ENCODE measurements around the gene SHFL.

SHFL gene

GRCh38 chr19:10112037-10112761 is 26.1 kb downstream of the SHFL start:
- no peak for ATAC-seq
- no peak for TF ChIP-seq ZNF70 (CRISPR knock-in tag; IDR thresholded peaks at IDR 0.05)
- peak; percentile 69; the same call in 1 of the 2 replicates for TF ChIP-seq ZFP3 (CRISPR knock-in tag; IDR thresholded peaks at IDR 0.05)

GRCh38 chr19:10112895-10113591 is 26.9 kb downstream of the SHFL start:
- TF ChIP-seq GLIS3 (CRISPR knock-in tag; IDR thresholded peaks at IDR 0.05) (peak; percentile 79), RARB (CRISPR knock-in tag; IDR thresholded peaks at IDR 0.05) (no peak), TSHZ2 (CRISPR knock-in tag; IDR thresholded peaks at IDR 0.05) (no peak), CSRNP3 (CRISPR knock-in tag; IDR thresholded peaks at IDR 0.05) (peak; percentile 58; the same call in 1 of the 2 replicates), TCF4 (CRISPR knock-in tag; IDR thresholded peaks at IDR 0.05; ENCODE audit: borderline replicate concordance) (no peak)
- TF ChIP-seq, protein P1, sequence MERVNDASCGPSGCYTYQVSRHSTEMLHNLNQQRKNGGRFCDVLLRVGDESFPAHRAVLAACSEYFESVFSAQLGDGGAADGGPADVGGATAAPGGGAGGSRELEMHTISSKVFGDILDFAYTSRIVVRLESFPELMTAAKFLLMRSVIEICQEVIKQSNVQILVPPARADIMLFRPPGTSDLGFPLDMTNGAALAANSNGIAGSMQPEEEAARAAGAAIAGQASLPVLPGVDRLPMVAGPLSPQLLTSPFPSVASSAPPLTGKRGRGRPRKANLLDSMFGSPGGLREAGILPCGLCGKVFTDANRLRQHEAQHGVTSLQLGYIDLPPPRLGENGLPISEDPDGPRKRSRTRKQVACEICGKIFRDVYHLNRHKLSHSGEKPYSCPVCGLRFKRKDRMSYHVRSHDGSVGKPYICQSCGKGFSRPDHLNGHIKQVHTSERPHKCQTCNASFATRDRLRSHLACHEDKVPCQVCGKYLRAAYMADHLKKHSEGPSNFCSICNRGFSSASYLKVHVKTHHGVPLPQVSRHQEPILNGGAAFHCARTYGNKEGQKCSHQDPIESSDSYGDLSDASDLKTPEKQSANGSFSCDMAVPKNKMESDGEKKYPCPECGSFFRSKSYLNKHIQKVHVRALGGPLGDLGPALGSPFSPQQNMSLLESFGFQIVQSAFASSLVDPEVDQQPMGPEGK (CRISPR knock-in tag; IDR thresholded peaks at IDR 0.05; ENCODE audit: borderline replicate concordance): peak; percentile 8; the same call in 1 of the 2 replicates
- ATAC-seq: peak; percentile 14

DNA sequence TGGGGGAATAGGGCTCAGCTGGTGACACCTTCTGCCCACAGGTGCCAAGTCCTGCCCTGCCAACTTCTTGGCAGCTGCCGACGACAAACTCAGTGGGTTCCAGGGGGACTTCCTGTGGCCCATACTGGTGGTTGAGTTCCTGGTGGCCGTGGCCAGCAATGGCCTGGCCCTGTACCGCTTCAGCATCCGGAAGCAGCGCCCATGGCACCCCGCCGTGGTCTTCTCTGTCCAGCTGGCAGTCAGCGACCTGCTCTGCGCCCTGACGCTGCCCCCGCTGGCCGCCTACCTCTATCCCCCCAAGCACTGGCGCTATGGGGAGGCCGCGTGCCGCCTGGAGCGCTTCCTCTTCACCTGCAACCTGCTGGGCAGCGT is 27.5 kb downstream of the SHFL start:
- TF ChIP-seq ZNF70 (CRISPR knock-in tag; IDR thresholded peaks at IDR 0.05) (no peak), ARNTL (CRISPR knock-in tag; IDR thresholded peaks at IDR 0.05; ENCODE audit: borderline replicate concordance, low read depth) (no peak), CREB5 (CRISPR knock-in tag; IDR thresholded peaks at IDR 0.05; ENCODE audit: low read depth) (no peak), ZFP30 (CRISPR knock-in tag; IDR thresholded peaks at IDR 0.05) (no peak), RARB (CRISPR knock-in tag; IDR thresholded peaks at IDR 0.05) (no peak), ZNF565 (CRISPR knock-in tag; conservative IDR thresholded peaks at IDR 0.05; ENCODE audit: low read depth) (no peak), ZNF8 (CRISPR knock-in tag; IDR thresholded peaks at IDR 0.05) (no peak), BACH2 (CRISPR knock-in tag; IDR thresholded peaks at IDR 0.05; ENCODE audit: borderline replicate concordance) (no peak), CSDC2 (CRISPR knock-in tag; IDR thresholded peaks at IDR 0.05) (no peak), ESRRG (CRISPR knock-in tag; IDR thresholded peaks at IDR 0.05) (no peak), POU6F1 (CRISPR knock-in tag; IDR thresholded peaks at IDR 0.05; ENCODE audit: borderline replicate concordance, low read depth) (no peak), SNAI2 (CRISPR knock-in tag; IDR thresholded peaks at IDR 0.05) (no peak), ZFP3 (CRISPR knock-in tag; IDR thresholded peaks at IDR 0.05) (no peak), TCF4 (CRISPR knock-in tag; IDR thresholded peaks at IDR 0.05; ENCODE audit: borderline replicate concordance) (no peak)
- TF ChIP-seq, protein P1 (CRISPR knock-in tag; IDR thresholded peaks at IDR 0.05; ENCODE audit: borderline replicate concordance): no peak
- peak; percentile 10 for ATAC-seq
